LNCaP clone FGC (cell line): ENCODE results near the gene XPO4.
A peak's percentile ranks its signal among the peaks of the same experiment; 100 is the strongest.
"Not testable (repeated sequence)": the region's sequence is repeated elsewhere in the genome, so short reads cannot be mapped to it uniquely, and the experiment has no call there.

Experiments
- DNase-seq: peaks from one replicate; pipeline ENCODE4 v3.0.0-alpha.2; 2011; ENCODE audit warnings: low read depth
- H3K4me3 ChIP-seq: 2 replicates; pipeline ENCODE4 v1.5.1; 2011; ENCODE audit warnings: mild to moderate bottlenecking, low read depth, low read length, control low read depth
- CTCF ChIP-seq: IDR thresholded peaks from 2 replicates; pipeline ENCODE4 v1.5.1; 2012; ENCODE audit warnings: mild to moderate bottlenecking; ENCODE audit not compliant: control insufficient read depth, insufficient read depth; ENCODE audit errors: extremely low read depth

XPO4 gene

GRCh38 chr13:20882206-20882605 lies 20.3 kb downstream of the XPO4 start:
- H3K4me3 ChIP-seq = no peak overlapping the region
- TF ChIP-seq CTCF = no peak
- DNase-seq = no peak

DNA sequence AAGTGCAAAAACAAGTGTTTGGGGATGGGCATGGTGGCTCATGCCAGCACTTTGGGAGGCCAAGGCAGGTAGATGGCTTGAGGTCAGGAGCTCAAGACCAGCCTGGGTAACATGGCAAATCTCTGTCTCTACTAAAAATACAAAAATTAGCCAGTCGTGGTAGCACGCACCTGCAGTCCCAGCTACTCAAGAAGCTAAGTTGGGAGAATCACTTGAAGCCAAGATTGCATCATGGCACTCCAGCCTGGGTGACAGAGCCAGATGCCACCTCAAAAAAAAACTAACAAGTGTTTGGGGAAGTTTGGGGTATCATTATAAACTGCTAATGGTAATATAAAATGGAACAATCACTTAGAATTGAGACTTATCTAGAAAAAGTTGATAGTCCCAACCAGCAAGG lies 24.6 kb downstream of the XPO4 start:
- no peak for DNase-seq
- H3K4me3 ChIP-seq = no peak overlapping the region
- no peak for TF ChIP-seq CTCF

DNA sequence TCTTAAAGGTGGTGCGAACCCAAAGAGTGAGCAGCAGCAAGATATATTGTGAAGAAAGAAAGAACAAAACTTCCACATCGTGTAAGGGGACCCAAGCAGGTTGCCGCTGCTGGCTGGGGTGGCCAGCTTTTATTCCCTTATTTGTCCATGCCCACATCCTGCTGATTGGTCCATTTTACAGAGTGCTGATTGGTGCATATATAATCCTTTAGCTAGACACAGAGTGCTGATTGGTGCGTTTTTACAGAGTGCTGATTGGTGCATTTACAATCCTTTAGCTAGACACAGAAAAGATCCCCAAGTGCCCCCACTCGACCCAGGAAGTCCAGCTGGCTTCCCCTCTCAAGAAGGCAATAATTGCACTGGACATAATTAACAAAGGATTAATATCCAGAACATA lies 25.7 kb downstream of the XPO4 start:
- DNase-seq, H3K4me3 ChIP-seq: not testable (repeated sequence)

DNA sequence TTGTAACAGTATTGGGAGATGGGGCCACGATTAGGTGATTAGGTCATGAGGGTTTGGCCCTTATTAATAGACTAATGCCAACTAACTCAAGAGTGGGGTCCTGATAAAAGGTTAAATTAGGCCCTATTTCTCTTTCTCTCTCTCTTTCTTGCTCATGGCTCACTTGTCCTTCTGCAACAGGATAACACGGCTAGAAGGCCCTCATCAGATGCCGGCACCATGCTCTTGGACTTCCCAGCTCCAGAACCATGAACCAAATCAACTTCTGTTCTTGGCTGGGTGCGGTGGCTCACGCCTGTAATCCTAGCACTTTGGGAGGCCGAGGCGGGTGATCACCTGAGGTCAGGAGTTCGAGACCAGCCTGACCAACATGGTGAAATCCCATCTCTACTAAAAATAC lies 28.1 kb downstream of the XPO4 start:
- not testable (repeated sequence) for H3K4me3 ChIP-seq, DNase-seq

- TF ChIP-seq CTCF = no peak
- H3K4me3 ChIP-seq = no peak overlapping the region
- DNase-seq = no peak
These were observed 29.2 kb downstream of the XPO4 start for GRCh38 chr13:20873348-20873747.

DNA sequence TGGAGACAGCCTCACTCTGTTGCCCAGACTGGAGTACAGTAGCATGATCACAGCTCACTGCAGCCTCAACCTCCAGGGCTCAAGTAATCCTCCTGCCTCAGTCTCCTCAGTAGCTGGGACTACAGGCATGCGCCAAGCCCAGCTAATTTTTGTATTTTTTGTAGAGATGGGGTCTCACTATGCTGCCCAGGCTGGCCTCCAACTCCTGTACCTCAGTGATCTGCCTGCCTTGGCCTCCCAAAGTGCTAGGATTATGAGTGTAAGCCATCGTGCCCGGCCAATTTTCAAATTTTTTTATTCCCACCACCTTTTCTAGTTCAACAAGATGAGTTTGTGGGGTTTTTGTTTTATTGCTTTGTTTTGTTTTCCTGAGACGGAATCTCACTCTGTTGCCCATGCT lies 31.7 kb downstream of the XPO4 start:
- H3K4me3 ChIP-seq = no peak overlapping the region
- DNase-seq = no peak
- TF ChIP-seq CTCF = no peak

DNA sequence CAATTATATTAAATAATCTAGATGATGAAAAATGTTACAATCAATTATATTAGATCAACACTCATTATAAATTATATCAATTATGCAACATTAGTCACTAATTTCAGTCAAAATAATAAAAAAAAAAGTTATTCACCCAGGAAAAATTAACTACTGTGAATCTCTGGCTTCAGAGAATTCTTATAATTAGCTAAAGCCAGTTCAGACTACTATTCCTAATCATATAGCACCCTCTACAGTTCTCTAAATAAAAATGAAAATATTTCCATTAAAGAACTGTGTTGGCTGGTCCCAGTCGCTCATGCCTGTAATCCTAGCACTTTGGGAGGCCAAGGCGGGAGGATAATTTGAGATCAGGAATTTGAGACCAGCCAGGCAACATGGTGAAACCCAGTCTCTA lies 33.0 kb downstream of the XPO4 start:
- DNase-seq = no peak
- H3K4me3 ChIP-seq = no peak overlapping the region
- TF ChIP-seq CTCF = peak; percentile 13; the same call in 1 of the 2 replicates

DNA sequence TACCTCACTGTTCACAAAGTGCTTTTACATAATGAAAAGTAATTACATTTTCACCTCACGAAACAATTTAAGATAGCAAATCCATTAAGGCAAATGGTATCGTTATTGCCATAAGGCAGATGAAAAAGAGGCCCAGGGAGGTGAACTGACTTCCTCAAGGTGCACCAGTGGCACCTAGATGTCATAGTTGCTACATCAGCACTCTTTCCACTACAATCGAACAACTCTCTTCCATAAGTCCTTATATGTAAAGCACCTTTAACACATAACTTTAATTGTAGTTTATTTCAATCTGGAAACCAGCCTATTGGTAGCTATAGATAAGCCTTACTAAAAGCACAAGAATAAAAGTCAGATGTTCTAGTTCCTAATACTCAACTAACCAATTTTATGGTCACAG lies 35.1 kb downstream of the XPO4 start:
- H3K4me3 ChIP-seq = no peak overlapping the region
- TF ChIP-seq CTCF = no peak
- DNase-seq = no peak

DNA sequence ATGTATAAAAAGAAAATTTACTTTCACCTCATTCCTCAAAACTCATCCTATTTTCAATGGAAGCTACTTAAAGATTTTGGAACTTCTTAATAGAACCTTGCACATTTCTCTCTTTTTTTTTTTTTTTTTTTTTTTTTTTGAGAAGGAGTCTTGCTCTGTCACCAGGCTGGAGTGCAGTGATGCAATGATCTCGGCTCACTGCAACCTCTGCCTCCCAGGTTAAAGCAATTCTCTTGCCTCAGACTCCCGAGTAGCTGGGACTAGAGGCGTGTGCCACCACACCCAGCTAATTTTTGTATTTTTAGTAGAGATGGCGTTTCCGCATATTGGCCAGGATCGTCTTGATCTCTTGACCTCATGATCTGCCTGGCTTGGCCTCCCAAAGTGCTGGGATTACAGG lies 40.9 kb downstream of the XPO4 start:
- DNase-seq, H3K4me3 ChIP-seq: not testable (repeated sequence)
